ENCODE results near the gene LMNA.

The LMNA gene

DNA sequence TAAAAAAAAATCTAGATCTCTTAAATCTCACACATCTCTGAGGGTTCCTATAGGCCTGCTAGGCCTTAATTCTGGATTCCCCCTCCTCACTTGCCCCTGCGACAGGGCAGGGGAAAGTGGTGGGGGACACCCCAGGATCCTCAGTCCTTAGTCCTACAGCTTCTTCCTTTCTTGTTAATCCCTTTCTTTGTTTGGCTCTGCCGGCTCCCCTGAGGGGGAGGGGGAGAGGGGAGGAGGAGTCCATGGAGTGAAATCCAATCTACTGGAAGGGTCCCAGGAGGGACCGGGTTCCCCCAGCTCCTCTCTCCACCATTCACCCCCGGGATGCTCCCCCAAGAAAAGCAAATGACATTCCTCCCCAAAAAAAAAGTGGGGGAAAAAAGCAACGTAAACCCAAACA is 40.8 kb upstream of the LMNA start:
- Histone ChIP-seq H4K20me1 (peaks cover 79% of the 10 kb centered on the region), H3K4me1 (peaks cover 73% of the 10 kb centered on the region), H3K4me3 (no peak overlapping the region), H3K9me3 (no peaks in the 10 kb centered on the region), H3K4me2 (no peak overlapping the region), H3K27me3 (no peaks in the 10 kb centered on the region), H3K36me3 (peaks cover 50% of the 10 kb centered on the region), H3K9ac (no peak overlapping the region), H3K27ac (no peak overlapping the region)
- no peak for TF ChIP-seq Cebpa-rat (IDR thresholded peaks at IDR 0.05)

DNA sequence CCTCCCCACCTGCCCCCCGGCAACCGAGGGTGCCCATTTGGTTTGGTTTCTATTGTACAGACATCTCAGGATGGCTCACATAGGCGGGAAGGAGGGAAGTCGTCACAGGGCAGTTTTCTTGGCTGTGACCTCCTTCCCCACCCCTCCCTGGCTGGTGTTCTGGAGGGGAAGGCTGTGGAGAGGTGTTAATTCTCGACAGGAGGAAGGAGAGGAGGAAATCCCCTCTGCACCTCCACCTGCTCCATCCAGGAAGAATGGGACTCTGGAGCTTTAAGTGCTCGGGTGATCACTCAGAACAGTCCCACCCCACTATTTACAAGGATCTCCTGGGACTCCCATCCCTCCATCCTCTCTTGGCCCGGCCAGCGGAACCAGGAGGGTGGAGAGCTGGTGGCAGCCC is 39.9 kb upstream of the LMNA start:
- Histone ChIP-seq H3K36me3 (peaks cover 50% of the 10 kb centered on the region), H3K4me1 (peaks cover 82% of the 10 kb centered on the region), H3K27ac (no peak overlapping the region), H3K9me3 (no peaks in the 10 kb centered on the region), H4K20me1 (peaks cover 88% of the 10 kb centered on the region), H3K9ac (peak overlapping the region; percentile 17; the same call in 1 of the 2 replicates), H3K27me3 (no peaks in the 10 kb centered on the region), H3K4me3 (no peak overlapping the region), H3K4me2 (peak overlapping the region; percentile 81)
- TF ChIP-seq Cebpa-rat (IDR thresholded peaks at IDR 0.05): no peak

DNA sequence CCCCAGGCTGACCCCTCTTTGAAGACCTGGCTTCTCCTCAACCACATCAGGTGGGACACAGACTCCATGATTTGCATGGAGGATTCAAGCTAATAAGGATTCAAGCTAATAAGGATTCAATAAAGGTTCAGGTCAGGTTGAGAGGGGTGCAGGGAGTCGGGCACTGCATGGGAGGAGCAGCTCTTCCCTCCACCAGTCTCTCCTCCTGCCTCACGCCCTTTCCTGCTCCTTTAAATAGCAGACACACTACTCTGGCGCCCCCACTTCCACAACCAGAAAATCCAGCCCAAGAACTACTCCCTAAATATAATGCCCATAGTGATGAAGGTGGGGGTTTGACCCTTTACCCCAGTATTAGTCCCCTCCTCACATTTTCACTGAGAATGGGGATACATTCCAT is 39.3 kb upstream of the LMNA start:
- Histone ChIP-seq H3K9me3 (no peaks in the 10 kb centered on the region), H3K27me3 (no peaks in the 10 kb centered on the region), H3K27ac (no peak overlapping the region), H3K4me2 (peak overlapping the region; percentile 81), H4K20me1 (peaks cover 89% of the 10 kb centered on the region), H3K4me1 (peaks cover 83% of the 10 kb centered on the region), H3K36me3 (peaks cover 50% of the 10 kb centered on the region), H3K9ac (peak overlapping the region; percentile 17), H3K4me3 (no peak overlapping the region)
- TF ChIP-seq Cebpa-rat (IDR thresholded peaks at IDR 0.05): no peak

DNA sequence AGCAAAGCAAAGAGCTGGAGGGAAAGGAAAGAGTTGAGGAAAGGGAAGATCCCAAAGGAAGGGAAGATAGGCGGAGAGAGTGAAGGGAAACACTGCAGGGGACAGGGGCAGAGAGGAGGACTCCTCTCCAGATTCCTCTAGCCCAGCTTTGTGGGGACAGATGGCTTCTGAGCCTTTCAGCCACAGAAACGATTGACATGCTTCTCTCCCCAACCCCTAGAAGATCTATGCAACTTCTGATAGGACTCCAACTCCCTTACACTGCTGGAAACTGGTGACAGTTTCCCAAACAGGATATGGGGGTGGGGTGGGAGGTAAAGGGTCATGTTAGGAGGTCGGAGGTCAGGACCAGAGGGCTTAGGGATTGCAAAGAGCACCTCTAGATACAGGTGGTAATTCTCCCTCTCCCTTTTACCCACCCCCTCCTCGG is 38.7 kb upstream of the LMNA start:
- no peak overlapping the region for H3K4me3 ChIP-seq
- H3K9ac ChIP-seq: peak overlapping the region; percentile 17; the same call in 1 of the 2 replicates
- H3K4me2 ChIP-seq: peak overlapping the region; percentile 81

DNA sequence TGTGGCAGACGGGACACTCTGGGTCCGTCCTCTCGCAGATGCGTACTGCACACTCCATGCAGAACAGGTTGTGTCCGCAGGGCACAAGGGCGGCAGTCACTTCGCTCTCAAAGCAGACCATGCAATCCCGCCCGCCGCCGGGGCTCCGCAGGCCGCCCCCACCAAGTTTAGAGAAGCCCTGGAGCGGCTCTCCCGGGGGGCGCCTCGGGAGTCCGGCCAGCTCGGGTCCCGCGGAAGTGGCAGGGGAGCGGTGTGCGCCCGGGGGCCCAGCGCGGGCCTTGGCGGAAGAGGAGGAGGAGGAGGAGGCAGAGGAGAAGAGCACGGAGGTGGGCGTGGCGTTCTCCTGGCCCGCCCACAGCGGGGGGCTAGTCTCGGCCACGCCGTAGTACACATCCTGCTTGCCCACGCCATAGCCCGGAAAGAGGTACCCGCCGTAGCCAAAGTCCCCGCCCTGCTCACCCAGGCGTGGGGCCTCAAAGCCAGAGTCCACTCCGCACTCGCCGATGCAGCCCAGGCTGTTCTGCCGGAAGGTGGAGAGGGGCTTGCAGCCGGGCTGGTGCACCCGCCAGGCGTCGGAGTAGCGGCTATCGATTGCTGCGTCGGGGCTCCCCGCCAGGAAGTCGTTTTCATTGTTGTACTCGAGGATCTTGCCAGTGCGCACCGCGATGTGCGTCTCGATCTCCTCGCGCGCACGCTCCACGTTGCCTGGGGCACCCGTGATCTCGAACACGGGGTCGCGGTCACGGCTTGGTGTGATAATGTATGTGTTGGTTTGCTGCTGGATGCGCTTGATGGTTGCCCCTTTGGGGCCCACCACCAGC is 37.7 kb upstream of the LMNA start:
- Histone ChIP-seq H3K27ac (peak overlapping the region; percentile 41; the same call in 1 of the 2 replicates), H3K9me3 (no peaks in the 10 kb centered on the region), H3K4me3 (peak overlapping the region; percentile 50), H3K4me2 (peak overlapping the region; percentile 81), H3K9ac (peak overlapping the region; percentile 17), H3K27me3 (no peaks in the 10 kb centered on the region), H3K36me3 (peaks cover 50% of the 10 kb centered on the region), H4K20me1 (peaks cover 89% of the 10 kb centered on the region), H3K4me1 (peaks cover 76% of the 10 kb centered on the region)
- TF ChIP-seq Cebpa-rat (IDR thresholded peaks at IDR 0.05): no peak

More for the DNA sequence above, 38.7 kb upstream of the LMNA start:
- Histone ChIP-seq H3K27me3 (no peaks in the 10 kb centered on the region), H3K36me3 (peaks cover 50% of the 10 kb centered on the region), H4K20me1 (peaks cover 95% of the 10 kb centered on the region), H3K4me1 (peaks cover 83% of the 10 kb centered on the region), H3K9me3 (no peaks in the 10 kb centered on the region), H3K27ac (0 out of 2 replicates have a peak overlapping the region, but pooled peaks have one; percentile 41)
- no peak for TF ChIP-seq Cebpa-rat (IDR thresholded peaks at IDR 0.05)

DNA sequence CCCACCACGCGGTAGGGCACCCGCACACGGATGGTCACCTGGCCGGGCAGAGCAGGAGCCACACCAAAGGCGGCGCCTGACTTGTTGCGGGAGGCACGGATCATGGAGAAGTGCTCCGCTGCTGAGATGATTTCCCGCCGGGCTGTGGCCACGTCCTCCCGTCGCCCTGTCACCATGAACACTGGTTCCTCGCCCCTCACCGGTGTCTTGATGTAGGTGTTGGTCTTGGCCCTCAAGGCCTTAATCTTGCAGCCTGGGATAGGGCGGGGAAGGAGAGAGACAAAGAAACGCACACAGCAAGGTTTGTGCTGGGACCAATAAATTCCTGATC is 37.1 kb upstream of the LMNA start:
- Histone ChIP-seq H3K27ac (no peak overlapping the region), H3K4me1 (peaks cover 74% of the 10 kb centered on the region), H3K9ac (no peak overlapping the region), H3K4me2 (peak overlapping the region; percentile 81), H3K4me3 (no peak overlapping the region), H3K9me3 (no peaks in the 10 kb centered on the region), H4K20me1 (peaks cover 86% of the 10 kb centered on the region), H3K27me3 (no peaks in the 10 kb centered on the region), H3K36me3 (peaks cover 48% of the 10 kb centered on the region)
- TF ChIP-seq Cebpa-rat (IDR thresholded peaks at IDR 0.05): no peak

DNA sequence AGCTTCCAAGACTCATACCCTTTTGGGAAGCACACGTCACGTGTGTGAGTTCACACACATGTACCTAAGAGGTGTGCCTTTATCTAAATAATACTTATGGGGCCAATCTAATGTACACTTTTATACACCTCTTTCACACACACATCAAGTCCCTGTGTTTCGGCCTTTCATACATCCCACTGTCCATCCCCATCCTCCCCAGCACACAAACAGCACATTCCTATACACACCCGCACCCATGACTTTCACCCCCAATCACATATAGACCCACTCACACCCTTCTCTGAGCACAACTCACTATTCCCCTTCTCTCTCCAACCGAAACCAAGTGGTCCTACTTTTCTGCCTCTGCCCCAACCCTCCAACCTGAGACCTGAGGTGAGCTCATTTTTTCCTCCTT is 35.8 kb upstream of the LMNA start:
- Histone ChIP-seq H3K4me1 (peaks cover 75% of the 10 kb centered on the region), H3K9ac (peak overlapping the region; percentile 47), H3K4me2 (peak overlapping the region; percentile 90), H3K9me3 (no peaks in the 10 kb centered on the region), H3K27ac (peak overlapping the region; percentile 19; the same call in 1 of the 2 replicates), H3K36me3 (peaks cover 36% of the 10 kb centered on the region), H3K4me3 (no peak overlapping the region), H3K27me3 (no peaks in the 10 kb centered on the region), H4K20me1 (peaks cover 74% of the 10 kb centered on the region)
- TF ChIP-seq Cebpa-rat (IDR thresholded peaks at IDR 0.05): no peak

DNA sequence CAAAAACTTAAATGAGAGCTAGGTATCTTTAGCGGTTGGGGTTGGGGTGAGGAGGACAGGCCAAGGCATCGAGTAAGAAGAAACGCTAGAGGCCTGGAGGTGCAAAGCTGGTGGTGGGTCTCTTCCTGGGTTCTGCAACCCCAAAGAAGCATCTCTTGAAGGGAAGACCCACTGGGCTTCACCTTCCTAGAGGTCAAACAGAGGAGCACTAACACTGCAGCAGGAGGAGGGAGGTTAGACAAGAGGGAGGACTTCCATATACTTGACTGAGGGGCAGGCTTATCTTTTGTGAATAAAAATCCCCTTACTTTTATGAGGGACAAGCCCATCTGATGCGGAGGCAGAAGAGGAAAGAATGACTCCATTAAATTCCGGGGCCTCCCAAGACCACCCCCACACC is 34.7 kb upstream of the LMNA start:
- Histone ChIP-seq H3K4me2 (peak overlapping the region; percentile 90), H3K9ac (peak overlapping the region; percentile 91; the same call in 1 of the 2 replicates), H4K20me1 (peaks cover 69% of the 10 kb centered on the region), H3K36me3 (peaks cover 29% of the 10 kb centered on the region), H3K4me1 (peaks cover 83% of the 10 kb centered on the region), H3K27ac (peak overlapping the region; percentile 87; the same call in 1 of the 2 replicates), H3K27me3 (no peaks in the 10 kb centered on the region), H3K4me3 (peak overlapping the region; percentile 88), H3K9me3 (no peaks in the 10 kb centered on the region)
- no peak for TF ChIP-seq Cebpa-rat (IDR thresholded peaks at IDR 0.05)

DNA sequence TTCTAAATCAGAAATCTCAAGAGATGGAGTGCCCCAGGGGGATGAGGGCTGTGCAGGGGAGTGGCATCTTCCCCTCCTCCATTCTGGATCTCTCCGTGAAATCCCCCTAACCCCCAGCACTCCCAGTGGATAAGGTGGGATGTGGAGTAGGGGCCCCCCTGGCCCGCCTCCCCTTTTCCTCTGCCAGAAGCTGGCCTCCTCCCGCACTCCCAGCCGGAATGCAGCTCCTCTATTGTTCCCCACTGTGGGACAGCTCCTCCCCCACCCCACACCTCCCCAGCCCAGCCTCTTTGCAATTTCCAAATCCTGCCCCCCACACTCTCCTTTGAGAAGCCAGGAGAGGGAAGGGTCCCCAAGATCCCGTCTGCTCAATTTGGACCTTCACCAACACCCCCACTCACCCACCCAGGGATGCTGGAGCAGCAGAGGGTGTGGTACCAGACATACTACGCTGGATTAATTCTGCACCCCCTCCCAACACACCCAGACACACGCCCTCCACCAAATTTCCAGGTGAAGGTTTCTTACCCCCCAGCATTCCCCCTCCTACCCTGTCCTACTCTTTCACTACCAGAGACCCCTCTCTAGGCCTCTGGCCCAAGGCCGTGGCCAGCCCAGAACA is 34.2 kb upstream of the LMNA start:
- Histone ChIP-seq H3K4me3 (peak overlapping the region; percentile 88), H3K27ac (peak overlapping the region; percentile 87; the same call in 1 of the 2 replicates), H3K9me3 (no peaks in the 10 kb centered on the region), H3K36me3 (peaks cover 23% of the 10 kb centered on the region), H3K27me3 (no peaks in the 10 kb centered on the region), H3K9ac (peak overlapping the region; percentile 91), H3K4me2 (peak overlapping the region; percentile 90), H3K4me1 (peaks cover 81% of the 10 kb centered on the region), H4K20me1 (peaks cover 68% of the 10 kb centered on the region)
- no peak for TF ChIP-seq Cebpa-rat (IDR thresholded peaks at IDR 0.05)

DNA sequence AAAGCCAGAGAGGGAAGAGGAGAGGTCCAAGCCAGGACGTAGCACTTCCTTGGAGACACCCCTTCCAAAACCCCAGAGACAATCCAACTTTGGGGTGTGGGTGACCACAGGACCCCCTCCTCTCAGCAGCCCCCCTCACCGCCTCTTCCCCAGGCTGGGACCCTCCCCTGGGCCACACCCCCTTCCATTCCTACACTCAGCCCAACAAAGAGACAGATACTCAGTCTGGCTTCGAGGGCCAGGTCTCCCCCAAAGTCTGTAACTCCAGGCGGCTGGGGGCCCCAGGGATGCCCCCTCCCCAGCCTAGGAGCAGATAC is 33.7 kb upstream of the LMNA start:
- H3K4me2 ChIP-seq: peak overlapping the region; percentile 90
- peak overlapping the region; percentile 88 for H3K4me3 ChIP-seq
- H3K4me1 ChIP-seq: peaks cover 79% of the 10 kb centered on the region
- H3K9me3 ChIP-seq: no peaks in the 10 kb centered on the region
- peaks cover 63% of the 10 kb centered on the region for H4K20me1 ChIP-seq
- peaks cover 19% of the 10 kb centered on the region for H3K36me3 ChIP-seq
- H3K27me3 ChIP-seq: no peaks in the 10 kb centered on the region
- TF ChIP-seq Cebpa-rat (IDR thresholded peaks at IDR 0.05): no peak
- H3K27ac ChIP-seq: peak overlapping the region; percentile 87
- H3K9ac ChIP-seq: peak overlapping the region; percentile 91

Data from BLaER1 (cell line).